Stimulated activated CD8-positive, alpha-beta memory T cell treated with anti-CD3 and anti-CD28 coated beads, Interleukin-15, amount 100 ng/mL, for 24 hours (primary cell): ENCODE results near the gene AMD1.
"Not testable (repeated sequence)": the region's sequence is repeated elsewhere in the genome, so short reads cannot be mapped to it uniquely, and the experiment has no call there.

Experiments used
- DNase-seq: peaks from one replicate; pipeline ENCODE4 v3.0.0-alpha.2; 2020; ENCODE audit warnings: low read depth

The AMD1 gene

GRCh38 chr6:110873981-110874879, at the start of gene AMD1:
TSS of gene AMD1 (plus strand) at chr6:110874785. CDS start at chr6:110875106, 321 bp downstream.
- peak; percentile 68 for DNase-seq

- no peak for DNase-seq
Measured at GRCh38 chr6:110826236-110827129, 48.1 kb upstream of the AMD1 start.

GRCh38 chr6:110828396-110828795, 46.2 kb upstream of the AMD1 start:
- no peak for DNase-seq

- DNase-seq = no peak
Measured at GRCh38 chr6:110831405-110831804, 43.2 kb upstream of the AMD1 start.

- DNase-seq = no peak
Measured at GRCh38 chr6:110833831-110834230, 40.8 kb upstream of the AMD1 start.

- DNase-seq = not testable (repeated sequence)
Measured at GRCh38 chr6:110835751-110836150, 38.8 kb upstream of the AMD1 start.

- DNase-seq = no peak
Measured at GRCh38 chr6:110841266-110841665, 33.3 kb upstream of the AMD1 start.

GRCh38 chr6:110849781-110850180, 24.8 kb upstream of the AMD1 start:
- no peak for DNase-seq

GRCh38 chr6:110852773-110853172, 21.8 kb upstream of the AMD1 start:
- no peak for DNase-seq

GRCh38 chr6:110853754-110854477, 20.7 kb upstream of the AMD1 start:
- DNase-seq = no peak

GRCh38 chr6:110856296-110856695, 18.3 kb upstream of the AMD1 start:
- DNase-seq = no peak

GRCh38 chr6:110858016-110858415, 16.6 kb upstream of the AMD1 start:
- DNase-seq = no peak

GRCh38 chr6:110858562-110859214, 15.9 kb upstream of the AMD1 start:
- no peak for DNase-seq

- no peak for DNase-seq
Measured at GRCh38 chr6:110859335-110859792, 15.2 kb upstream of the AMD1 start.

- no peak for DNase-seq
Measured at GRCh38 chr6:110864824-110865223, 9.8 kb upstream of the AMD1 start.

- DNase-seq = peak; percentile 20
Measured at GRCh38 chr6:110874880-110875547, 429 bp downstream of the AMD1 start.

GRCh38 chr6:110875548-110876169, 1.1 kb downstream of the AMD1 start:
- peak; percentile 37 for DNase-seq

- peak; percentile 26 for DNase-seq
Measured at GRCh38 chr6:110876170-110876773, 1.7 kb downstream of the AMD1 start.

- DNase-seq = no peak
Measured at GRCh38 chr6:110876806-110877564, 2.4 kb downstream of the AMD1 start.
